Brain pericyte (primary cell): Measurements from ENCODE around the gene MAS1.

Source experiments
- DNase-seq: peaks from one replicate; pipeline ENCODE4 v3.0.0-alpha.2; 2012; ENCODE audit warnings: low read depth, low spot score

Gene MAS1

DNA sequence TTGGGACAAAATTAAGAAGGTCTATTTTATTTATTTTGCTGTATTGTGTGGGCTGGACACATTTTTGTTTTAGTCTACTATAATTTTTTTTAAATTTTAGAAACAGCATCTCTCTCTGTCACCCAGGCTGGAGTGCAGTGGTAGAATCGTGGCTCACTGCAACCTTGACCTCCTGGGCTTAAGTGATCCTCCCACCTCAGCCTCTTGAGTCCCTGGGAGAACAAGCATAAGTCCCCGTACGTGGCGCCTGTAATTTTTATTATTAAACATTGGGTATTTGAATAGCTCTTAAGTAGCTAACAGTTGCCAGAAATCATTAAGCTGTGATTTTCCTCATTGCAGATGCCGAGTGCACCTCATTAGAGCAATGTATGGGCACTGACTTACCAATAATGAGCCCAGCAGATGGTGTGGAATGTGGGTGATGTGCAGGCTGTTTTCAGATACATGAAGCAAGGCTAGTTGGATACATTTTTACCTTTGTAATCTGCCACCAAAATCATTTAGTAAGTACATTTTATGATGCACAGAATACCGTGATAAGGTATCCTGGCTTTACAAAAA, 10.3 kb upstream of the MAS1 start:
- no peak for DNase-seq

DNA sequence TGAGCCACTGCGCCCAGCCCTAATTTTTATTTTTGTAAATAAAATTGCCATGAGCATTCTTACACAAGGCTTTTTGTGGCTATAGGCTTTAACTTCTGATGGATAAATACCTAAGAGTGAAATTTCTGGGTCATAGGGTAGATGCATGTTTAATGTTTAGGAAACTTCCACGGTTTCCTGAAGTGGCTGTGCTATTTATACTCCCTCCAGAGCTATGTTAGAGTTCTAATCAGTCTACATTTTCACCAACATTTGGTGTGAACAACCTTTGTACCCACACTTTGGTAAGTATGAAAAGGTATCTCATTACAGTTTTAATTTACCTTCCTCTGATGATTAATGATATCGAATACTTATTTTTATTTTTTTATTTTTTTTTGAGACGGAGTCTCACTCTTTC, 6.1 kb upstream of the MAS1 start:
- no peak for DNase-seq

DNA sequence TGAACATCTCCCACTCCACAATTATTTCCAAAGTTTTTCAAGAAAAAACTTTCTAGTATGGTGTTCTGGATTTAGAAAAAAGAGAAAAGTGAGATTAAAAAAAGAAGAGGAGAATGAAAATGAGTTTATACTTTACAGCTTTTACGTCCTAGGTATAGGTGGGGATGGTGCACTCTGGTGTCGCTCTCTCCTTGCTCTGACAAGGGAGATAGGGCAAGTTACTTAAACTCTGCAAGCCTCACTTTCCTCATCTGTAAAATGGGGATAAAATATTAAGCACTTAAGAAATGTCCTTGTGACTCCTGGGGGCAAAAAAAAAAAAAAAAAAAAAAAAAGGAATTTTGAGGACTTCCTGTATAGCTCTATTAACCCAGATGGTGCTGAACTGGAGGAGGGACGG, 4.5 kb upstream of the MAS1 start:
- no peak for DNase-seq

DNA sequence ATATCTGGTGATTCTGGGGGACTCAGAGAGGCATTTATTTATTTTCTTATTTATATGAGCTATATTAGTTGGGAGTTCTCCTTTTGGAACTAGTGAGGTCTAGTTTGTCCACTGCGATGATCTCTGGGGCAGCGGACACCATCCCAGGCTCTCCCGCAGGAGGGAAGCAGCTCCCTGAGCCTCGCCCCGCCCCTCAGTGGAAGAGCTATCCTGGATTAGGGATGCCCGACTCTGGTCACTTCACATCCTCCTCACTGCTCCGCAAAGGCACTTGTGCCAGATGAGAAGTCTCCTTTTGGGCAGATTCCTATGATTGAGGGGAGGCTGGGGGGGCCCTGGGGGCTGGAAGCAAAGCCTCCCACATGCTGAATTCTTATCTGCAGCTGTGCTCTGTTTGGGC, 3.6 kb upstream of the MAS1 start:
- no peak for DNase-seq

DNA sequence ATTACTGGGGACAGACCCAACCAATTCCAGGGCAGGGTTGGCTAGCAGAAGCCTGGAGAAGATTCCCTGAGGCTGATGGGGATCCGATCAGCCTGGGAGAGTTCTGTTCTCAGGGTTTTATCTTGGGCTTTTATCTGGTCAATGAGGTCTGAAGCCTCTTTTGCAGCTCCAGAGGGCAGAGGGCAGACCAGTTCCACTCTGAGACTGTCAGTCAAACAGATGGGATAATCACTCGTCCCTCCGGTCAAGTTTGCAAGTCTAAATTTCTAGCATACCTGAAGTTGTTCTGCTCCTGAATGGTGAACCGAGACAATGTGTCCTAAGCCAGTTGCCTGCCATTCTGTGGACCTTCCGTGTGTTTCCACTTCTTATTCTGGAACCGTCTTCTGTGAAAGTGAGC, 3.0 kb upstream of the MAS1 start:
- no peak for DNase-seq

DNA sequence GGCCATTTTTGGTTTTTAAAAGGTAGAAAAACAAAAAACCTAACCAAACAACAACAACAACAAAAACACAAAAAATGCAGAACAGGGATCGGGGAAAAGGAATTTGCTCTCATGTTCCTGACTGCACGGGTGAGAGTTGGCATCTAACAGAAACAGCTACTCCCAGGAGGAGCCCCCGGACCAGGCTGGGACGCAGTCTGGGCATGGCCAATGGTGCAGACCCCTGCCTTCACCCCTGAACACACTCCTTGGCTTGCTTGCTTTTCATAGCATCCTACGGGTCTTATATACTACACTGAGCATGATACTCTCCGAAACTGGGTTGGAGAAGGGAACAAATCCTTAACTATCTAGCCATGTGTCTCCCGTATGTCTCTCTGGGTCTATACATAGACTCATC, 587 bp upstream of the MAS1 start:
- no peak for DNase-seq

DNA sequence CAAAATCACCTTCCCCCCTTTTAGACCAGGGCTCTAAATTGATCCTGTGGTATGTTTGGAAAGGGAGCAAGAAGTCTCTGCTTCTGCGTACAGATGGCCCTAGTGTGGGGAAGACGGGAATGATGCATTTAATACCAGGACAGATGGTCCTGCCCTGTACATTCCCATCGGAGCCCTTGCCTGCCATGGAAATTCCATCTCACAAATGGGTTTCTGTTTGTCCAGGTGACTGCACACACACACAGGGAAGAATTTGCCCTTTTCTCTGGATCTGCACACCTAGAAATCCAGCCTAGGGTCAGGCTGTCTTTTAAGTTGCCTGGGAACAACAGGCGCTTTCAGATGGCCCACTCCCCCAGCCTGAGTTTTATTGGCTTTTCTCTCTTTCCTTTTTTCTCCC, 1.3 kb downstream of the MAS1 start:
- no peak for DNase-seq

DNA sequence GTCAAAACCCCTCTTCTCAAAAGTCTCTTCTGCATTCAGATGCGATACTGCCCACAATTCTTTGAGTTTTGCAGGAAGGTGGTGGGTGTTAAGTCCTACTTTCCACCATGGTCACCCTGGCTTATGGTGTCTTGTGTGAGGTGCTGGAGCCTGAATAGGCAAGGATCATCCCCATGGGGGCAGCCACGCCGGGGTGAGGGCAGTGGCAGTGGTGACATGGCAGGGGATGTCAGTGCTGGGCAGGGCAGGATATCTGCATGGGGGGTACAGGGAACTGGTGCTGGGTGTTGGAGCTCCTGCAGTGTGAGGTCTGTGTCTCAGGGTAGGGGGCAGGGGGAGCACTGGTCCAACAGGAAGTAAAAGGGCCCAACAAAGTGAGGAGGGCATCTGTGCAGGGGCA, 2.3 kb downstream of the MAS1 start:
- DNase-seq = no peak

DNA sequence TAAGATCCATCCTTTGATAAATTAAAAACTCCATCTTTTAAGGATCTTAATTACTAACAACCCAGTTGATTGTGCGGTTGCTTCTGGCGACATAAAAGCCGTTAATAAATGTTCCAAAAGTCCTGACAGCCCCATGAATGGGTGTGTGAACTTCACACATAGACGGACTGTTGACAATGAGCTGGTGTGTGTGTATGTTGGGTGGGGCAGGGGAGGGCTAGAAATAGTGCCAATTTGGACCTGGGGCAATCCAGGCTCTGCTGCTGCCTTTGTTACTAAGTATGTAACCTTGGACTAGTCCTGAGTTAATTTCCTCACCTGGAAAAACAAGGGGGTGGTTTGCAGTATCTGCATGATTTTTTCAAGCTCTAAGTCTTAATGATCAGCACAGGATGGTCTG, 4.2 kb downstream of the MAS1 start:
- DNase-seq = no peak

DNA sequence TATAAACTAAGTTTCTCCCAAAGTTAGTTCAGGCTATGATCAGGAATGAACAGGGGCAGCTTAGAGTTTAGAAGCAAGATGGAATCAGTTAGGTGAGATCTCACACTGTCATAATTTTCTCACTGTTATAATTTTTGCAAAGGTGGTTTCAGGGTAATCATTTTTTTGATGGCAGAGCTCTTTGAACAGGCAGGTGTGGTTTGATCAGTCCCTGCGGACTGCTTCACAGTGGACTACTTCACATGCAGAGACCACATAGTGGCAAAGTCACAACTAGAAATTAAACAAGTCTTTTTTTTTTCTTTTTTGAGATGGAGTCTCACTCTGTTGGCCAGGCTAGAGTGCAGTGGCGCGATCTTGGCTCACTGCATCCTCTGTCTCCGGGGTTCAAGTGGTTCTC, 6.8 kb downstream of the MAS1 start:
- no peak for DNase-seq

DNA sequence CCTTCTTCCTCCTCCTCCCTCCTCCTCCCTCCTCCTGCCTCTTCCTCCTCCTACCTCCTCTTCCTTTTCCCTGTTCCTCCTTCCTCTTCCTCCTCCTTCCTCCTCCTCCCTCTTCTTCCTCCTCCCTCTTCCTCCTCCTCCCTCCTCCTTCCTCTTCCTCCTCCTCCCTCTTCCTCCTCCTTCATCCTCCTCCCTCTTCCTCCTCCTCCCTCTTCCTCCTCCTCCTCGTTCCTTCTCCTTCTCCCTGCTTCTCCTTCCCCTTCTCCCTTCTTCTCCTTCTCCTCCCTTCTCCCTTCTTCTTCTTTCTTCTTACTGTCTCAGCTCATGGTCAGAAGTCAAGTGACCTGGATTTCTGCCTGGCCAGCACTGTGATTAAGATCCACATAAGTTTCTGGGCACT, 7.7 kb downstream of the MAS1 start:
- DNase-seq = no peak

DNA sequence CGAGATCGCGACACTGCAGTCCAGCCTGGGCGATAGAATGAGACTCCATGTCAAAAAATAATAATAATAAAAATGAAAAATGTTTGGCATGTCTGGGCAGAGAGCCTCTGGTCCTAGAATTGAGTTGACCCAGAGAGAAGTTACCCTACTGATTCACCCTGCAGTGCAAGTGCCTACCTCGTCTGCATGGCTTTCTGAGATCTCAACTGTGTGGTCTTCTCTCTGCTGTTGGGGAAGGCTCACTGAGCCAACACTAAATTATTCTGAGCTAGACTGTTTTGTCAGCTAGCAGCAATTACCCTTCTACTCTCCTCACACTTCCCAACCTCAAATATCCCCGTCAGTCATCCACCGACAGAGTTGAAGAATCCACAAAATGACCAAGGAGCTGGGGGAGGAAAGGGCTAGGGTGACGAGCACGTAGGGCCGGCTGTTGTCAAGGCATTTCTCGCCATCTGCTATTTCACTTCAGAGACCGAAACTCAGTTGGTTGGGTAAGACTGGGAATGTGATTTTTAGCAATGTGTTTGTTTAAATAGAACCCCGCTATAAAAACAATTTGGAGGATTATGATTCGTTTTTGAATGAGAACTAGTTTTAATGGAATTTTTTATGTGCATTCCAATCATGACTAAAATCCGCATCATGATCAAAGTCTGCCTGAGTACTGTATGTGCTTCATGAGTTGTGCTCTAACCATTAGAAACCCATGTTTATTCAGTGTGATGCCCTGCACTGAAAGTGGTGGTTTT, 9.4 kb downstream of the MAS1 start:
- DNase-seq = no peak

DNA sequence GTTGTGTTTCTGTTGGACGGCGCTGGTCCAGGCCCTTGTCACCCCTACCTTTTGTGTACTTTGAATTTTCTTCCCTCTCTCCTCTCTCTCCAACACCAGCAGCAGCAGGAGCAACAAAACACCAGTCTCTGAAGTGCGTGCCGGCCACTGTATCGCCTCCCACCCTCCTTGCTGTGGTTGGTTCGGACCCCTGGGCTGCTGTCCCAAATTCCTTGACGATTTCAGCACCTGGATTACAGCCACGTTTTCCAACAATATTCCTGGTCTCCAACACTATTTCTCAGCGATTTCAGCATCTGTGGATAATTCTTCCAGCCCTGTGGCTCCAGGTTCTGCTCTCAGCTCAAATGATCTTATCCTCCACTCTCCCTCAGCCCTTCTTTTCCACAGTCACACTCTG, 11.8 kb downstream of the MAS1 start:
- no peak for DNase-seq

DNA sequence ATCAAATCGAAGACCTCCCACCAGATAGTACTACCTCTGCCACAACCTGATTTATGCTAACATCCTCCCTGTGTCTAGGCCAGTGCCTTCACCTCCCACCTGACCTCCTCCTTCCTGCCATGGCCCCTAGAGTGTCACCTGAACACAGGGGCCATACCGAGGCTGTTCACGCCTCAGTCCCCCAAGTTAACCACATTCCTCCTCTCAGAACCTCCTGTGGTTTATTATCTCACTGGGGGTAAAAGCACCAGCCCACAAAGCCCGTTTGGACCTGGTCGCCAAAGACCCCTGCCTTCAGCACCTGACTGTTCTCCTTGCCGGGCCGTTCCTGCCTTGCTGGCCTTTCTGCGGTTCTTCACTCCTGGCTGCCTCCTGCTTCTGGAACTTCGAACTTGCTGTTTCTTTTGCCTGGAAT, 13.7 kb downstream of the MAS1 start:
- DNase-seq = no peak

DNA sequence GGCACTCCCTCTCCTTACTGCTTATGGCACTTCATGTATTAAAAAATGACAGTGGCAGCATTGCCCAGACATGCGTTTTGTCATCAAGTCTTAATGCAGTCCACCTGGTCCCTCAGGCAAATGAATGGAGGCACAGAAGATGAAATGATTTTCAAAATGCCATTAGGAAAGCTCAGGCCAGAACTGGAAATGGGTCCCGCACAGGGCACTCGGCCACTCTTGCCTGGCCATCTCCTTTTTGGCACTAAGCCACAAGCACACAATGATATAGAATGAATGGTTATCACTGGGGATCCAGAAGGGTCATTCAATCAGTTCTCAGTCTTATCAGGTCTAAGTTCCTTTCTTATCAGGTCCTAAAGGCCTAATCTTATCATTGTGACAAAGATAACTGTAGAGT, 15.6 kb downstream of the MAS1 start:
- no peak for DNase-seq

DNA sequence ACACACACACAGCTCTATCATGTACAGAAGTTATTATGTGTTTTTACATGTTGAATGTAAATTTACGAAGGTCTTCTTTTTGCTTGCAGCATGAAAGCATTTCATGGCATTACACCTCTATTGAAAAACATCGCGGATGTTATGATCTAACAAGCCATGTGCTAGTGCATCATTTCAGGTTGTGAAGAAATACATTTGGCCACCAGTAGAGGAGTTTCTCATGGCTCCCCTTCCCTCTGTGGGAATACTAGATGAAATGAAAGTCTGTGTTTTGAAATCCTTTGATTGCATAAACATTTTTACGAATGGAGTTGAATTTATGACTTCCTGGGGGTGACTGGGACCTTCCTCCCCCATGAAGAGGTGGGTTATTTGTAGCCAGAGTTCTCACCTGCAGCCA, 17.7 kb downstream of the MAS1 start:
- DNase-seq = no peak

DNA sequence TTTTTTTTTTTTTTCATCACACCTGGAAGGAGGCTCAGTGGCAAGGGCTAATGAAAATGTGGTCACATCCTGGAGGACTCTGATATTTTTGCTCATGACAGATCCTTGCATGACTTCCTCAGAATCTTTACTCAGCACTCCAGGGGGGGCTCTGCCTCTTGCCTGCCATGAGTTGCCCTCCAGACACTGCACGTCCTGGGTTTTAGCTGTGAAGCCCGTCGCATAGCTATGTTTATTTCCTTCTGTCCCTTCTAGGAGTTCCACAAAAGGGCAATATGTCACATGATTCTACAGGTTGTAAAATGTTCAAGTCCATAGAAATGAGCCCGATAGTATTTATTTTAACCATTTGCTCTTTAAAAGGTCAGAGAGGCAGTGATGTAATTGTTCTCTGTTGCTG, 18.2 kb downstream of the MAS1 start:
- DNase-seq = no peak

DNA sequence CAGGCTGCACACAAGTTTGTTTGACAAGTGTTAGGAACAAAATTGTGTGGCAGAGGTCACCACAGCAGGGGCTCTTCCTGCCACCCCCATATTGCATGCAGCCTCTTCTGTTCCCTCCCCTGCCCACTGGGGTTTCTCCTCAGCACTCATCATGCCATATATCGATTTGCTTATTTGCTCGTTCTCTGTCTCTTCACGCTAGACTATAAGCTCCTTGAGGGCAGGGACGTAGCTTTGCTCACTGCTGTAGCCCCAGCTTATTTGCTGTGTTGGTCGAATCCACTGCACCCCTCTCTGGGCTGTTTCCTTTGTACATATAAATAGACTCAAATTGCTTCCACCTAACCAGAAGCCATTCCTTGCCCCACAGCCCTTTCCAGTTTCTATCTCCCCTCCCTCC, 19.6 kb downstream of the MAS1 start:
- DNase-seq = no peak

DNA sequence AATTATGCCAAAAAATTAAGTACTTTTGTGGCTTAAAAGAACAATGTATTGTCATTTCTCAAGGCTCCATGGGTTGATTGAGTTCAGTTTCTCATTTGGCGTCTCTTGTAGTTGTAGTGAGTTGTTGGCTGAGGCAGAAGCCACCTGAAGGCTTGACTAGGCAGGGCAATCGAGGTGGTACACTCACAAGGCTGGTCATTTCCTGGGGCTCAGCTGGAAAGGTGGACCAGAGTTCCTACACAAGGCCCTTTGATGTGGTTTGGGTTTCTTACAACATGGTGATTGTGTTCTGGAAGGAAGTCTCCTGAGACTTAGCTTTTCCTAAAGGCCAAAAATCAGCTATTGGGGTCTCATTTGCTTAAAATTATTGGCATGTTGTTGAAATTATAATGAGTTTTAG, 22.6 kb downstream of the MAS1 start:
- DNase-seq = no peak

DNA sequence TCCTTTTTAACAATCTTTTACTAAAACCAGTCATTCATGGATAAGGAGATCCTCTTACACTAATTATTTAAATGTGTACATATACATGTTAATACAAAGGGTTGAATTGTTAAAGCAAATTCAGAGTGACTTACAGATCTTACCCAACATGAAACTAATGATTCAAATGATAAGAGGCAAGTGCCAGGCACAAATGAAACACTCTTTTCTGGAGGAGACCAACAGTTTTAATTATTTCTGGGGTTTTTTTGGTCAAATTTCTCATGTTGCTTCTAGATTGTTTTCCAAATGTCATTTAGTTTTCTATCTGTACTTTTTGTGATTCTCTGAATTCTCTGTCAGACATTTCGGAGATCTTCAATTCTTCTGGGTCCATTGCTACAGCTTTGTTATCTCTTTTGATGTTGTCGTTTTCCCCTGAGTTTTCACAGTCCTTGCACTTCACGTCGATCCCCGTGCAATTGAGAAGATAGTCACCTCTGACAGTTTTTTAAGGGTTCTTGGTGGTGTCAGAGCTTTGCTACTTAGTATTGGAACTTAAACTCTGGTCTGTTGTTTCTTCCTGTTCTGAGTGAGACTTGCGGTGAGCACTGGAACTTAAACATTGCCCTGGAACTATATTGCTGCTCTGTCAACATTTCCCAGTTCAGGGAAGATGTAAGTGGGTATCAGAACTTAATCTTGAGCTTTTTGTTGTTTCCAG, 23.2 kb downstream of the MAS1 start:
- no peak for DNase-seq

DNA sequence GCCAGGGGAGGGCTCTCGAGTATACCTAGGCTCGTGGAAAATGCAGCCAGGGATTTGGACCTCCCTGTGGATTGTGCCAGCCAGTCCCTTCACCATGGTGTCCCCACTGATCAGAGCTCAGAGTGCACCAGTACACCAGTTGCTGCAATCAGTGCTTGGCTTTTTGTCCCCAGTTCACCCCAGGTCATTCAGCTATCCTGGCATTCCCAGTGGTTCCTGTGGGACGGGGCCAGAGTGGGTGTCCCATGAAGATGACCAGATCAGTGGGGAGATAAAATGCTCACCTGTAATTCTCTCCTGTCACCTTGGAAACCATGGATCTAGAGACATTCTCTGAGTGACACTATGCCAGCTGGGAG, 23.8 kb downstream of the MAS1 start:
- DNase-seq = no peak

DNA sequence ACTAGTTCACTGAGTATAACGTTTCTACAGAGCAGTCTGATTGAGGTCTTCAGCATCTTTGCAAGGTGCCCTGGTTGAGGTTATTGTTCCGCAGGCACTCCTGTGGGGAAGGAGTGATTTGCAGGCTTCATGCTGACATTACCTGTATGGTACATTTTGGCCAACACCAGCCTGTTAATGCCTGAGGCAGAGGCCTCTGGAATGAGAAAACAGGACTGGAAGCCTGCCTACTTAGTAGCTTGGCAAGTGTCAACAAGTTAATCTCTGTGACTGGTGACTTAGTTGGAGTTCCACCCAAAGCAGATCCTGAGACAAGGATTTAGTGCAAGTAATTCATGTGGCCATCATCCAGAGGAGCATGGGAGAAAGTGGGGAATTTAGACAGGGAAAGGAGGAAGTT, 24.6 kb downstream of the MAS1 start:
- no peak for DNase-seq

DNA sequence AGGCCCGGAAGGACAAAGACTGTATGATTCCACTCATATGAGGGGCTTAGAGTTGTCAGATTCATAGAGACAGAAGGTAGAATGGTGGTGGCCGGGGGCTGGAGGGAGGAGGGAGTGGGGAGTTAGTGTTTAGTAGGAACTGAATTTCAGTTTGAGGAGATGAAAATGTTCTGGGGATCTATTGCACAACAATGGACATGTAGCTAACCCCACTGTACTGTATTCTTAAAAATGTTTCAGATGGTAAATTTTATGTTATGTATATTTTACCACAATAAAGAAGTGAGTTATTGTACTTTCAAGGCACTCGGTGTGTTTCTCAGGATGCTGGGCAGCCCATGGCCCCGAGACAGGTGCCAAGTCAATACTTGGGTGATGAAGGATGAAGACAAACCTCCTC, 25.4 kb downstream of the MAS1 start:
- no peak for DNase-seq
